ENCODE measurements around the gene TMCO2. TPM values are rescaled to one million over a fixed set of nuclear protein-coding genes. Genes with fewer than 3 reads are reported as not detected.

Gene TMCO2
- total RNA-seq, 2 donors from 2014 or later, result 5.5 TPM; not detected in 1

- intact Hi-C loops (cut with DNase I), result loop anchor here (5.0 kb wide), 1 partner anchor 95 kb away; the partner anchor contains the start of gene RLF
- Histone ChIP-seq H3K27me3 (replicated peaks; ENCODE audit: insufficient read depth) (no peaks in the 10 kb centered on the region), H3K4me1 (replicated peaks) (no peaks in the 10 kb centered on the region), H3K27ac (peak overlapping the region; percentile 89 to 93), H3K9me3 (no peaks in the 10 kb centered on the region), H3K4me3 (peak overlapping the region; percentile 67 to 68), H3K36me3 (peaks cover 0 to 13% of the 10 kb centered on the region in 2 donors)
- peak; percentile 11 for DNase-seq (ENCODE audit: low spot score)
- 1% methylated on average over 16 of the region's 16 CpGs for WGBS
- TF ChIP-seq CTCF (IDR thresholded peaks at IDR 0.05), result no peak
- TF ChIP-seq POLR2AphosphoS5 (IDR thresholded peaks at IDR 0.05), result no peak
These were observed 9.6 kb downstream of the TMCO2 start for GRCh38 chr1:40257313-40257687.

- H3K4me1 ChIP-seq (replicated peaks), result no peaks in the 10 kb centered on the region
- peak; percentile 94 for DNase-seq (ENCODE audit: low spot score)
- intact Hi-C loops (cut with DNase I), result loop anchor here (5.0 kb wide), 1 partner anchor 96 kb away; the partner anchor contains the start of gene RLF
- WGBS, result under 1% methylated on average over 48 of the region's 48 CpGs
- H3K27ac ChIP-seq, result peak within 1 kb of the TSS; percentile 89 to 93
- peaks cover 0 to 13% of the 10 kb centered on the region in 2 donors for H3K36me3 ChIP-seq
- no peaks in the 10 kb centered on the region for H3K27me3 ChIP-seq (replicated peaks; ENCODE audit: insufficient read depth)
- peak within 1 kb of the TSS; percentile 67 to 68 for H3K4me3 ChIP-seq
- H3K9me3 ChIP-seq, result no peaks in the 10 kb centered on the region
- TF ChIP-seq POLR2AphosphoS5 (IDR thresholded peaks at IDR 0.05) (peak; percentile 92), POLR2A (IDR thresholded peaks at IDR 0.05) (peak; percentile 35), CTCF (IDR thresholded peaks at IDR 0.05) (peak in 2 of 4 experiments; percentile 10 to 17)
These were observed 10.1 kb downstream of the TMCO2 start, which contains the start of gene ZMPSTE24 for GRCh38 chr1:40257688-40258444. ZMPSTE24 (plus strand) TSS chr1:40258236; CDS start chr1:40258272, 36 bp downstream.

GRCh38 chr1:40258445-40258769, 10.7 kb downstream of the TMCO2 start:
- peak overlapping the region; percentile 67 to 68 for H3K4me3 ChIP-seq
- peak overlapping the region; percentile 89 to 93 for H3K27ac ChIP-seq
- no peaks in the 10 kb centered on the region for H3K4me1 ChIP-seq (replicated peaks)
- TF ChIP-seq POLR2A (IDR thresholded peaks at IDR 0.05) (no peak), CTCF (IDR thresholded peaks at IDR 0.05) (no peak), POLR2AphosphoS5 (IDR thresholded peaks at IDR 0.05) (no peak)
- H3K27me3 ChIP-seq (replicated peaks; ENCODE audit: insufficient read depth), result no peaks in the 10 kb centered on the region
- peaks cover 0 to 13% of the 10 kb centered on the region in 2 donors for H3K36me3 ChIP-seq
- no peak for DNase-seq (ENCODE audit: low spot score)
- under 1% methylated on average over 10 of the region's 10 CpGs for WGBS
- intact Hi-C loops (cut with DNase I), result loop anchor here (5.0 kb wide), 1 partner anchor 96 kb away; the partner anchor contains the start of gene RLF
- no peaks in the 10 kb centered on the region for H3K9me3 ChIP-seq

GRCh38 chr1:40264354-40264781, 16.6 kb downstream of the TMCO2 start:
- Histone ChIP-seq H3K4me1 (replicated peaks) (no peaks in the 10 kb centered on the region), H3K27ac (no peak overlapping the region), H3K27me3 (replicated peaks; ENCODE audit: insufficient read depth) (no peaks in the 10 kb centered on the region), H3K4me3 (no peak overlapping the region), H3K36me3 (peaks cover 0 to 13% of the 10 kb centered on the region in 2 donors), H3K9me3 (no peaks in the 10 kb centered on the region)
- intact Hi-C loops (cut with DNase I), result no loop called here
- WGBS, result 92% methylated on average over 3 of the region's 3 CpGs
- DNase-seq (ENCODE audit: low spot score), result no peak
- TF ChIP-seq POLR2A (IDR thresholded peaks at IDR 0.05) (no peak), CTCF (IDR thresholded peaks at IDR 0.05) (no peak), POLR2AphosphoS5 (IDR thresholded peaks at IDR 0.05) (no peak)

- Histone ChIP-seq H3K27ac (no peak overlapping the region), H3K4me3 (no peak overlapping the region), H3K36me3 (peaks cover 0 to 13% of the 10 kb centered on the region in 2 donors), H3K9me3 (no peaks in the 10 kb centered on the region), H3K4me1 (replicated peaks) (no peaks in the 10 kb centered on the region), H3K27me3 (replicated peaks; ENCODE audit: insufficient read depth) (no peaks in the 10 kb centered on the region)
- TF ChIP-seq POLR2AphosphoS5 (IDR thresholded peaks at IDR 0.05) (no peak), POLR2A (IDR thresholded peaks at IDR 0.05) (no peak), CTCF (IDR thresholded peaks at IDR 0.05) (no peak)
- no peak for DNase-seq (ENCODE audit: low spot score)
- intact Hi-C loops (cut with DNase I), result no loop called here
These were observed 17.6 kb downstream of the TMCO2 start for GRCh38 chr1:40265298-40265697.
